Activated T-cell treated with anti-CD3 and anti-CD28 coated beads, Interleukin-2, amount 50 U/mL, for 48 hours (primary cell): ENCODE measurements around the gene GPC6.
A peak's percentile ranks its signal among the peaks of the same experiment; 100 is the strongest.

Experiments used
- DNase-seq, 2 experiments: peaks; one replicate each; pipeline ENCODE4 v3.0.0-alpha.2; 2020

GPC6 gene

GRCh38 chr13:93794197-93794885, 567.7 kb downstream of the GPC6 start:
- DNase-seq, result peak; percentile 56 to 67

GRCh38 chr13:93797463-93797862, 570.9 kb downstream of the GPC6 start:
- no peak for DNase-seq

DNA sequence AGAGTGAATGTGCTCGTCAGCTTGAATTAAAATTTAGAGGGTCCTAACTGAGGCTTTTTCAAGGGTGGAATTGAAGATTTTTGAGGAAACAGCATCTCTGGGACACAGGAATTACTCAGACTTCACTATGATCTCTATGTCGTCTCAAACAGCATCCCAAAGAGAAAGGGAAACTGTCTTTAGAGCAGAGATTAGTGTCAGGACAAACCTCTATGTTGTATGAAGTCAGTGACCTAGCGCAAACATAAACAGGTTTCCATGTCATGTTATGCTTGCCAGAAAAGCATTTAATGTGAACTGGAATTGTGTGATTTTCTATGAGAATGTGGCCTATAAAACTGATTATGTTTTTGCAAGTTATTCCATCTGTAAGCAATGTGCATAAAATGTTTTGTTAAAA, 573.7 kb downstream of the GPC6 start:
- no peak for DNase-seq

GRCh38 chr13:93805736-93806135, 579.1 kb downstream of the GPC6 start:
- DNase-seq, result no peak

- no peak for DNase-seq
These were observed 580.3 kb downstream of the GPC6 start for GRCh38 chr13:93806861-93807260.

GRCh38 chr13:93810264-93810663, 583.7 kb downstream of the GPC6 start:
- no peak for DNase-seq

- DNase-seq, result no peak
These were observed 584.6 kb downstream of the GPC6 start for GRCh38 chr13:93811071-93811737.

GRCh38 chr13:93811738-93812112, 585.1 kb downstream of the GPC6 start:
- DNase-seq, result no peak

- no peak for DNase-seq
These were observed 588.1 kb downstream of the GPC6 start for GRCh38 chr13:93814658-93815057.

- no peak for DNase-seq
These were observed 591.7 kb downstream of the GPC6 start for GRCh38 chr13:93818345-93818744.

- DNase-seq, result no peak
These were observed 592.8 kb downstream of the GPC6 start for GRCh38 chr13:93819331-93819890.

GRCh38 chr13:93824286-93824685, 597.7 kb downstream of the GPC6 start:
- DNase-seq, result no peak

DNA sequence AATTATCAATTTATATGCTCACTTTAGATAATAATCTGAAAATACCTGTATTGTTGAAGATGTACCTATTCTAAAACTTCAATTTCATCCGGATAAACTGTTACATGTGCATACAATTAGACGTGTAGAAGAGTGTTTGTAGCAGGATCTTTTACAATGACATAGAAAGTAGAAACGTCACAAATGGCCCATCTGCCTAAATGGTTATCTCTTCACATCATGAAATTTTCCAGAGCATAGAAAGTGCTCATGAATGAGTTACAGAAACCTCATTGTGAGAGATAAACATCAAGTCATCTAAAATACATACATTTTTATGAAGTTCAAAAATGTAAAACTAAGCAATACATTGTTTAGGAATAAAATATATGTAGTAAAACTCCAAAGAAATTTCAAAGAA, 607.4 kb downstream of the GPC6 start:
- no peak for DNase-seq

GRCh38 chr13:93843082-93843481, 616.5 kb downstream of the GPC6 start:
- DNase-seq, result no peak

DNA sequence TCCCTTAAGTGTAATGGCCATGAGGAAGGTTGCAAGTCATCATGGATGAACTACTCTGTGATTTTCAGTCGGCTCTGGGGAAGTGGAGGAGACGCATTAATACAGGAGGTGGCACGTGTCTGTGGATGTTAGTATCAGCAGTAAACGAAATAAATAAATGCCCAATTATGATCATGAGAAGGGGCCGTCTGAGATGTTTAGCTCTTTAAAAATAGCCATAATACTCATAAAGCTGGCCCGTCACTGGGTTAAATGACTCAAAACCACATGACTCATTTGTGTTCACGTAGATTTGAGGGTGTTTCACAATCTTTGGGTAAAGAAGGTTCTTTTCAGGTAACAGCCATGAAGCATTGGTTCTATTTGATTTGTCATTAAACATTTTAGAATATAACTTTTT, 620.6 kb downstream of the GPC6 start:
- DNase-seq, result peak; percentile 17 to 19

GRCh38 chr13:93848247-93848646, 621.6 kb downstream of the GPC6 start:
- DNase-seq, result no peak

DNA sequence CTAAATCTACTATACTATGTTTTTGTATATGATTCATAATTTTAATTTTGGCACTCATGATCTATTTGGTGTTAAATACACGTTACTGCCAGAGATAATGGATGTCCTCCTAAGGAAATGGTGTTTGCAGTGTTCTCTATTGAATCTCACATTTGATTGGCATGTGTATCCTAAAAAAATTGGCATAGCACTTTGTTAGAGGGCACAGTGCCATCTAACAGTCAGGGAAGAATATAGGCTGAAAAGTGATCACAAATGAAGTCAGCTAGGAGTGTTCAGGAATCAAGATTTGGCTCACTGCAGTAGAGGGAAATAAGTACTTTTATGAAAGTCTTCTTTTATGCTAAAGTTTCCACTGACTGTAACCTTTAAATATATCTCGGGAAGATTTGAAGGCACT, 624.6 kb downstream of the GPC6 start:
- DNase-seq, result no peak

GRCh38 chr13:93853912-93854311, 627.3 kb downstream of the GPC6 start:
- DNase-seq, result no peak

GRCh38 chr13:93857126-93857525, 630.5 kb downstream of the GPC6 start:
- no peak for DNase-seq

DNA sequence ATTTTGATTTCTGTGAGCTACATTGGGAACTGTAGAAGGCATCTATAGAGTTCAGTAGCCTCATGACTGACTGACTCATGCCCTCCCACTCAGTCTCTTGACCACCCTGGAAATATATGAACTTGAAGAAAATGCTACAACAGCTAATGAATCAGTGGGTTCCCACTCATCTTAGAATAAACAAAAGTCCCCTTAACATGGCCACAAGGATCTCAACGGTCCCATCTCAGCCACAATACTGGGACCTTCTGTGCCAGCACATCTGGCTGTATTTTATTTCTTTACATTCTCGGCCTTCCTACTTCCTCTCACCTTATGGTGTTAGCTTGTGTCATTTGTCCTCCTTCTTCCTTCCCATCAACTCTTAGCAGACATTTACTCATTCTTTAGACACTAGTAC, 633.1 kb downstream of the GPC6 start:
- no peak for DNase-seq

GRCh38 chr13:93861818-93862217, 635.2 kb downstream of the GPC6 start:
- DNase-seq, result no peak

DNA sequence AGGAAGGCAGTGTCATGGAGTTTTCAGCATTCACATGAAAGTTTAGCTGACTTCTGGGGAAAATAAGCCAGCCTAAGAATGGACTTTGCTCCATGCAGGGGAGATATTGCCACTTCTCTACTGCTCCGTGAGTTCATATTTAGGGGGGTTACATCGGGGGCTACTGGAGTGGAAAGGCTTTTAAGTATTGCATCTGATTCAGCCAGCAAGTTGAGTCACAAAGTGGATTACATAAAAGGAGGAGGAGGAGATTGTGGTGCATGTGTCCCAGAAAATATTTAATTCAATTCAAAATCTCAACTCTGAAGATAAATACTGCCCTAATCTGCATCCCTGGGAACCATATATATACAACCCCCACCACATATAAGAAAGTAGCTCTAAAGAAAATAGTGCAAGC, 635.7 kb downstream of the GPC6 start:
- DNase-seq, result no peak

DNA sequence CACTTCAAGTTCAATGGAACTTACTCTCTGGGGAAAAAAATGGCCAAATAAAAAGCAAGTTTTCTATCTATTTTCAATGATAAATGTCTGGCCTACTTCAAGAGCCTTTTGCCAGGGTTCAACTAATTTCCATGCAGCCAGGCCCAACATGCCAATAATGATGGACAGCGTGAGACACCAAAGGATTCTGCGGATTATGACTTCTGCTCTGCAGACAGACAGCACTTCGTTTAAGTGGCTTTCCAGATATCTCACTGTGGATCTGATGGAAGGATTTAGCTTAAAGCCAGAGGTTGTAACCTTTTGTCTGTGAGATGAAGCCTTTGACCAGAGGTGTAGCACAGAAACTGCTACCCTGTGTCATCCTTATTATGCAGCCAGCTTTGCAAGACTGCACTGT, 638.6 kb downstream of the GPC6 start:
- DNase-seq, result no peak

DNA sequence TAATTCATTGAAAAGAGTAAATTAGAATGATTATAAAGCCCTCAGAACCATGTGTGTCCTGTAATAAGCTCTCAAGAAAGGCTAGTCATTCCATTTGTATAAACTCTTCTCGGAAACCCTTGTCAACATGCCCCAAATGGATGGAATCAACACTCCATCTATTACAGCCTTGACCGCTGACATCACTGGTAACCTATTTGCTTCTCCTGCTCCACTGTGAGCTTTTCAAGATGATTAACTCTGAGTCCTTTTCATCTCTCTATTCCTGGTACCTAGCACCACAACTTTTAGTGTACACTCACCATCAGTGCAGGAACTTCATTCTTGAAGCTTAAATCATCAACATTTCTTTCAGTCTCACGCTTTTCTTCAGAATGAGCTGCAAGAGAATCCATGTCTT, 640.9 kb downstream of the GPC6 start:
- DNase-seq, result no peak

- DNase-seq, result no peak
These were observed 645.8 kb downstream of the GPC6 start for GRCh38 chr13:93872376-93872775.
